HG02642 (cell line): ENCODE data around the gene THSD4.

ENCODE experiments used
- ATAC-seq: cut with Tn5 transposase; IDR thresholded peaks from one replicate; pipeline ENCODE4 v1.9.1; 2021; ENCODE audit warnings: mild to moderate bottlenecking; ENCODE audit not compliant: unreplicated experiment, poor library complexity

THSD4 gene

GRCh38 chr15:71276336-71276665, 161.0 kb downstream of the THSD4 start:
- ATAC-seq: no peak

- no peak for ATAC-seq
Observed at GRCh38 chr15:71278989-71279756, 163.9 kb downstream of the THSD4 start.

- ATAC-seq: no peak
Observed at GRCh38 chr15:71279757-71280141, 164.5 kb downstream of the THSD4 start.

- no peak for ATAC-seq
Observed at GRCh38 chr15:71280206-71280605, 164.9 kb downstream of the THSD4 start.

GRCh38 chr15:71281256-71281655, 166.0 kb downstream of the THSD4 start:
- no peak for ATAC-seq

GRCh38 chr15:71282076-71282475, 166.8 kb downstream of the THSD4 start:
- ATAC-seq: no peak

GRCh38 chr15:71288348-71288955, 173.2 kb downstream of the THSD4 start:
- no peak for ATAC-seq

GRCh38 chr15:71290002-71290401, 174.7 kb downstream of the THSD4 start:
- ATAC-seq: no peak

- no peak for ATAC-seq
Observed at GRCh38 chr15:71290881-71291635, 175.8 kb downstream of the THSD4 start.

- no peak for ATAC-seq
Observed at GRCh38 chr15:71291723-71292122, 176.5 kb downstream of the THSD4 start.

- ATAC-seq: no peak
Observed at GRCh38 chr15:71293723-71294122, 178.5 kb downstream of the THSD4 start.

- ATAC-seq: no peak
Observed at GRCh38 chr15:71294251-71294910, 179.1 kb downstream of the THSD4 start.

GRCh38 chr15:71294911-71295602, 179.8 kb downstream of the THSD4 start:
- no peak for ATAC-seq

- no peak for ATAC-seq
Observed at GRCh38 chr15:71295603-71296314, 180.5 kb downstream of the THSD4 start.

GRCh38 chr15:71296315-71296679, 181.0 kb downstream of the THSD4 start:
- no peak for ATAC-seq

GRCh38 chr15:71301958-71302621, 186.8 kb downstream of the THSD4 start:
- no peak for ATAC-seq

- no peak for ATAC-seq
Observed at GRCh38 chr15:71302861-71303410, 187.7 kb downstream of the THSD4 start.

- no peak for ATAC-seq
Observed at GRCh38 chr15:71303977-71304376, 188.7 kb downstream of the THSD4 start.

- ATAC-seq: no peak
Observed at GRCh38 chr15:71304681-71305080, 189.4 kb downstream of the THSD4 start.
